HG03066 (cell line): ENCODE results near the gene PCBP1.
"Not testable (repeated sequence)": the region's sequence is repeated elsewhere in the genome, so short reads cannot be mapped to it uniquely, and the experiment has no call there.

Experiments used
- ATAC-seq: cut with Tn5 transposase; IDR thresholded peaks from one replicate; pipeline ENCODE4 v1.9.1; 2021; ENCODE audit warnings: low read depth; ENCODE audit not compliant: unreplicated experiment

Gene PCBP1

GRCh38 chr2:70080610-70081200 is 6.6 kb upstream of the PCBP1 start:
- no peak for ATAC-seq

DNA sequence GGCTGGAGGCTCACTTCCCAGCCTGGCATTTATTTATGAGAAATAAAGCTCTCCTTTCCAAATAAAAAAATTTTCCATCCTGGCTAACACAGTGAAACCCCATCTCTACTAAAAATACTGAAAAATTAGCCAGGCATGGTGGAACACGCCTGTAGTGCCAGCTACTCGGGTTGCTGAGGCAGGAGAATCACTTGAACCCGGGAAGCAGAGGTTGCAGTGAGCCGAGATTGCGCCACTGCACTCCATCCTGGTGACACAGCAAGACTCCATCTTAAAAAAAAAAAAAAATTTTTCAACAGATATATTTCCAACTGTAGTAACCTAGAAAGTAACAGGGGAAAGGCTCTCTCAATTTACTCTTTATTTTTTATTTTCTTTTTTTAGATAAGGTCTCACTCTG is 6.1 kb upstream of the PCBP1 start:
- ATAC-seq, result no peak

DNA sequence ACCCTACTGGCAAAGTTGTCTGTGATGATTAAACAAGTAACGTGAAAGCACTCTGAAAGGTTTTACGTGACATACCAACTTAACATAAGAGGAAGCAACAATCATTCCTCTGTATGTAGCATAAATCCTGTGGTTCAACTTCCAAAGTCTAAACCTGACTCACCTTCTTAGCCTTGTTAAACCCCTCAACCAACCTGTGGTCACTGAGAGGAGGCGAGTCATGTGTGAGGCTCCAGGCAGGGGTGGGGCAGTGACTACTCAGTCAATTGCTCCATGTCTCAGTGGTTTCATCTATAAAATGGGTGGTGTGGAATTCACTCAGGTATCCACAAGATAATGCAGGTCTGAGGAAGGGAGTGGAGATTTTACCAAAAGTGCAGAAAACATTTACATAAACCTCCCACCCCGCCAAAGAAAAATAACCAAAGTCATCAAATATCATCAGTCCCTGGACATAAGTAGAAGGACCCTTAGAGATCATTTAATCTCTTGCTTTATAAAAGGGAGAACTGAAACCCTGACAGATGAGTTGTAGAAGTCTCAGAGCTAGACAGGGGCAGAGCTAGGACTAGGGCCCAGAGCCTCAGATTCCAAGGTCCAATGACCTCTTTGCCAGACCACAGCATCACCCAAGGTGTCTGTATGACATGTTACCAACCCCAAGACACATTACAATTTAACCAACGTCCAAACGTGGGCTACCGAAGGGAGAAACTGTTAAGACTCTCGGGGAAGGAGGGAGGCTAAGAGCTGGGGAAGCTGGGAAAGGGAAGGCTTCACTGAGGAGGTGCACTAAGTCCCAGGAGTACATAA is 3.7 kb upstream of the PCBP1 start:
- peak; percentile 40 for ATAC-seq

DNA sequence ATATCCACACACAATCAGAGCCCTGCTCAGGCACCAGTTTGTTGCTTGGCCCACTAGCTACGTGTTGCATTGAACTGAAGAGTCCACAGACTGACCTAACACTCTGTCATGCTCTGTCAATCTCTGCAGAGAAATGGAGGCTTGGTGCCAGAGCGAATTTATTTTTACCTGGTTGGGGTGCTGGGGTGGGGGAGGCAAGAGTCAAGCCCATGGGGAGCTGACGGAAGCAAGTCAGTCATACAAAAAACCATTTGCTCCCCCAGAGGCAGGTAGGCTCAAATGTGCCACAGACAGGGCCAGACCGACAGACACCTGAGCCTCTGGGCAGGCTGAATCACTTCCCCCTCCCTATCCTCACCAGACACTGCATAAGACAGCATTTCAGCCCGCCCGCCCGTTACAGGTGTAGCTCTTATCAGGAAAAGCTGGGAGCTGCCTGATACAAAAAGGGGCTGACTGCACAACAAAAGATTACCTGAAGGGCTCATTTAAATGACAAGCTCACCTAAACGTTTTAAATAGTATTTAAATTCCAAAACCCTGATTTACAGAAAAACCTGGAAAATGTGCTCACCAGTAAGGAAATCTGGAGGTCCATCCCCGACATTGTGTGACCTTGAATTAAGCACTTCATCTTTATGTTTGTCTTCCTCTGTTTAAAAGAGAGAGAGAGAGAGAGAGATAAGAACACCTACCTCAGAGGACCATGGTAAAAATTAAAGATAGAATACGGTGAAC is 2.1 kb upstream of the PCBP1 start:
- no peak for ATAC-seq

- ATAC-seq, result no peak
Measured at GRCh38 chr2:70085711-70086277, 1.5 kb upstream of the PCBP1 start.

- ATAC-seq, result peak; percentile 29
Measured at GRCh38 chr2:70086278-70086837, 919 bp upstream of the PCBP1 start.

GRCh38 chr2:70087702-70088597 is 673 bp downstream of the PCBP1 start:
- ATAC-seq, result no peak

DNA sequence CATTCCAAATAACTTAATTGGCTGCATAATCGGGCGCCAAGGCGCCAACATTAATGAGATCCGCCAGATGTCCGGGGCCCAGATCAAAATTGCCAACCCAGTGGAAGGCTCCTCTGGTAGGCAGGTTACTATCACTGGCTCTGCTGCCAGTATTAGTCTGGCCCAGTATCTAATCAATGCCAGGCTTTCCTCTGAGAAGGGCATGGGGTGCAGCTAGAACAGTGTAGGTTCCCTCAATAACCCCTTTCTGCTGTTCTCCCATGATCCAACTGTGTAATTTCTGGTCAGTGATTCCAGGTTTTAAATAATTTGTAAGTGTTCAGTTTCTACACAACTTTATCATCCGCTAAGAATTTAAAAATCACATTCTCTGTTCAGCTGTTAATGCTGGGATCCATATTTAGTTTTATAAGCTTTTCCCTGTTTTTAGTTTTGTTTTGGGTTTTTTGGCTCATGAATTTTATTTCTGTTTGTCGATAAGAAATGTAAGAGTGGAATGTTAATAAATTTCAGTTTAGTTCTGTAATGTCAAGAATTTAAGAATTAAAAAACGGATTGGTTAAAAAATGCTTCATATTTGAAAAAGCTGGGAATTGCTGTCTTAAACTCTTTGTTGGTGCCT is 1.4 kb downstream of the PCBP1 start:
- no peak for ATAC-seq

DNA sequence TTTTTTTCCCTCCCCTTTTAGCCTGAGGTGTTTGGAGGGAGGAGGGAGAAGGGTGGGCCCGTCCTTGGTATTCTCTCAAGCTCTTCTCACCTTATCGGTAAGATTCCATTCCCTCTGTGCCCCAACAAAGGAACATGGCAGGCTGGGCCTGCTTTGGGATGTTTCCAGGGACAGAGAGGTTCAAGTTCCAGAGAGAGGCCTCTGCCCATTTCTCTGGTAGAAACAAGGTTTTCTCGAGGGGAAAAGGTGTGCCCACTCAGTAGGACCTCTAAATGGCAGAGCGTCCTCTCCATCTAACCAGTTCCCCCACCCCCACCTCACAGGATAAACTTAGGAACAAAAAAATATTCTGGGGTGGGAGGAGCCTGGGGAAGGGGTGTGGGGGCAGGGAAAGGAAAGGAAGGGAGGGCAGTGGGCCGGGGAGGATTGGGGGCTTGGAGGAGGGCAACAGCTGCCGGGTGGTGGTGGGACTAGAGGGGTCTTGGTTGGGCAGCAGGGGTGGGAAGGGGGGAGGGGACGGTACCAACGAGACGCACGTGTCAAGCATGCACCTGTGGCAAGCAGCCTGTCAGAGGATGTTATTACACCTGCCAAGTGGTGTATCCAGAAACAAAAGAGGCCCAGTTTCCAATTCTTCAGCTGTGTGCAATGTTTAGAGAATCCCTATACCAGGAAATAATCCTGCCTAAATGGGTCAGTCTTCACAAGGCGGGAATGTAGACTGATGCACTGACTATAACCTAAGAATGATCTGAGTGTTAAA is 2.1 kb downstream of the PCBP1 start:
- ATAC-seq, result no peak

GRCh38 chr2:70089983-70090525 is 2.8 kb downstream of the PCBP1 start:
- no peak for ATAC-seq

DNA sequence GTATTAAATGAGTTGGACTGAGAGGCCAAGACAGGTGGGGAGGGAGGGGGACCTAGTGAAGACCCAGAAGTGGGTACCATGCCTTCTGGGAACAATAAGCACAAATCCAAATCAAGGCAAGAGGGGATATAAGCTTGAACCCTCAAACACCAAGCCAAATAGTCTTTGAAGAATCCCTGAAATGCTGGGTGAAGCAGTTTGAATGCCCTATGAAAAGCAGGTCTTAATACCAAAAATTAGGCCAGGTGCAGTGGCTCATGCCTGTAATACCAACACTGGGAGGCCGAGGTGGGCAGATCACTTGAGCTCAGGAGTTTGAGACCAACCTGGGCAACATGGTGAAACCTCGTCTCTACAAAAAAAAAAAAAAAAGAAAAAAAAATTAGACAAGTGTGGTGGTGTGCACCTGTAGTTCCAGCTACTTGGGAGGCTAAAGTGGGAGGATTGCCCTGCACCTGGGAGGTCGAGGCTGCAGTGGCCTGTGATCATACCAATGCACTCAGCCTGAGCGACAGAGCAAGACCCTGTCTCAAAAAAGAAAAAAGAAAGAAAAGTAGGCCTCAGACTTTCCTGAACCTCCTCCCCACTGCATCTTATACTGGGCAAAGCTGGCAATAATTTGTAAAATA is 3.5 kb downstream of the PCBP1 start:
- ATAC-seq, result no peak

DNA sequence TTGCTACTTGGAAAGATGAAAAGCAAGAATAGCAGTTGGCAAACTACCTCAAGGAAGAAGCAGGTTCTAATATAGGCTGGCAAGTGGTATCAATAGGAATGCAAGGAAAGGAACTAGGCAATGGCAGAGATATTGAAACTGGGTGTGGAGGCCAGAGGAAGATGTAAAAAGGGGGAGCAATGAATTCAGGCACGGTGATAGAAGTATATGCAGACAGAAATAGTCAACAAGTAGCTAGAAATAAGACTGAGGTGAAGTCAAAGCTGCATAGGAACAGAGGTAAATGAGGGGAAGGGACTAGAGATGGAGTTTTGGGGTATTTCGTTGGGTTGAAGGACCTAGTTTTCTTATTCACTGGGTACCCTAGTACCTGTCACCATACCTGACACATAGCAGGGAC is 4.1 kb downstream of the PCBP1 start:
- no peak for ATAC-seq

DNA sequence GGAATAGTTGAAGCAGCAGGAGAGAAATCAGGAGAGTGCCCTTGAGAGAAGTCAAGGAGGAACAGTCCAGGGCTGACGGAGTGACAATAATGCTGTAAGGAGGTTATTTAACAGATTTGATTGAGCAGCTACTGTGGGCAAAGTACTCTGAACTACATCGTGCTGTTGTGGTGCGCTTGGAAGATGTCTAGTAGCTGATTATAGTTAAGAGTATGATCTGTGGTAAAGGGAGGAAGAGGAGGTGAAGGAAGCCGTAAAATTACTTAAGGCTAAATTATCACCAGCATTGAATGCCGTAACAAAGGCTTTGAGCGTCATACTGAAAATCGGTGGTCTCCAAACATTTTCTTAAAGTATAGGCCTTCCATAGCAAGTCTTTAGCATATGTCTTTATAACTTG is 4.5 kb downstream of the PCBP1 start:
- no peak for ATAC-seq

GRCh38 chr2:70092576-70093243 is 5.4 kb downstream of the PCBP1 start:
- ATAC-seq, result not testable (repeated sequence)

- no peak for ATAC-seq
Measured at GRCh38 chr2:70094171-70094977, 7.1 kb downstream of the PCBP1 start.

DNA sequence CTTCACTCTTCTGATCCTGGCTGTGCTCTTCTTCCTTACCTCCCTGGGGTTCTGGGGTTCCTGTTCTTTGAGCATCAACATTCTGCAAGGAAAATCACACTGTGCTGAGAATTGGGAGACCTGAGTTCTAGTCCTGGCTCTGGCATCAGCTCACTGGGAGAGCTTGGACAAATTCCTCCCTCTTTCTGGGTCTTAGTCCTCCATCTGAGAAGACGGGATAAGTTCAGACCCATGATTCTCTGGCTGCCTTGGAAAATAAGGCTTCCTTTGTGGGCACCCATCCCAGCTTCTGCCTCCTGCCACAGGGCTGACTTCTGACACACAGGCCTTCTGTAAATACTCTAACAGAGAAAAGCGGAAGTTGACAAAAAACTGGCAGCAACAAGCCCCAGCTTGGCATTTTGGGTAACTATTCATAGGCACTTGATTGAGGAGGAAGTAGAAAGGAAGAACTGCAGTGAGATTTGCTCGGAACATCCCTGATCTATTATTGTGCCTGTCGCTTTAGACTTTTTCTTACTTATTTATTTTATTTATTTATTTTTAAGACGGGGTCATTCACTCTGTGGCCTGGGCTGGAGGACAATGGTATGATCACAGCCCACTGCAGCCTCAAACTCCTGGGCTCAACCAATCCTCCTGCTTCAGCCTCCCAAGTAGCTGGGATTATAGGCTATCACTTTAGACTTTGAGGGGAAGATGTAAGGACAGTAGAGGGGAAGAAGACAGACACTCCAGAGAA is 7.9 kb downstream of the PCBP1 start:
- ATAC-seq, result peak; percentile 63
